Keratinocyte (primary cell): ENCODE measurements around the gene ZP1. TPM values are rescaled to one million over a fixed set of nuclear protein-coding genes. Genes with fewer than 3 reads are reported as not detected.

Source experiments
- DNase-seq: peaks from one replicate; pipeline ENCODE4 v3.0.0-alpha.2; 2011; ENCODE audit warnings: low read depth, missing footprints, low spot score
- FAIRE-seq: peaks from 2 replicates; lab custom pipeline; 2011; peaks lifted over from hg19 to GRCh38; lab: Jason Lieb, UNC
- H2AFZ ChIP-seq: 2 replicates; pipeline ENCODE4 v1.6.0; 2012; ENCODE audit warnings: low read length, control low read depth, inconsistent platforms; ENCODE audit not compliant: control insufficient read depth
- H3K27ac ChIP-seq: 2 replicates; pipeline ENCODE4 v1.5.1; 2011; ENCODE audit warnings: low read length; ENCODE audit not compliant: control insufficient read depth, insufficient read depth
- H3K27me3 ChIP-seq: 3 replicates; pipeline ENCODE4 v1.6.0; 2011; ENCODE audit warnings: low read length; ENCODE audit not compliant: control insufficient read depth, insufficient read depth; ENCODE audit errors: extremely low read depth
- H3K36me3 ChIP-seq, 2 experiments: 2 replicates in 1 of 2; 3 replicates in 1 of 2; pipeline ENCODE4 v1.5.1; 2011; ENCODE audit warnings: low read length in 2 of 2, mild to moderate bottlenecking in 1 of 2; ENCODE audit not compliant: control insufficient read depth in 2 of 2, insufficient read depth in 2 of 2; ENCODE audit errors: extremely low read depth in 1 of 2
- H3K4me1 ChIP-seq: 3 replicates; pipeline ENCODE4 v1.5.1; 2011; ENCODE audit warnings: low read length; ENCODE audit not compliant: control insufficient read depth, insufficient read depth; ENCODE audit errors: extremely low read depth
- H3K4me2 ChIP-seq: 3 replicates; pipeline ENCODE4 v1.6.0; 2011; ENCODE audit warnings: low read depth, low read length; ENCODE audit not compliant: control insufficient read depth, insufficient read depth; ENCODE audit errors: extremely low read depth
- H3K4me3 ChIP-seq, 3 experiments: fragments of 200-600 bp in 1 of 3; sonication (generic) in 1 of 3; 2 replicates in 2 of 3; 3 replicates in 1 of 3; pipeline ENCODE4 v1.5.1; 2011 to 2016; ENCODE audit warnings: low read length in 3 of 3, mild to moderate bottlenecking in 3 of 3, control low read depth in 2 of 3, inconsistent platforms in 1 of 3, low read depth in 1 of 3, mixed read lengths in 1 of 3, mixed run types in 1 of 3, moderate library complexity in 1 of 3; ENCODE audit not compliant: control insufficient read depth in 2 of 3, insufficient read depth in 2 of 3; ENCODE audit errors: extremely low read depth in 1 of 3
- H3K79me2 ChIP-seq: 2 replicates; pipeline ENCODE4 v1.6.0; 2012; ENCODE audit warnings: low read length; ENCODE audit not compliant: control insufficient read depth, insufficient read depth
- H3K9ac ChIP-seq: 3 replicates; pipeline ENCODE4 v1.6.0; 2011; ENCODE audit warnings: low read length; ENCODE audit not compliant: control insufficient read depth, insufficient read depth; ENCODE audit errors: extremely low read depth
- H3K9me1 ChIP-seq: 3 replicates; pipeline ENCODE4 v1.6.0; 2011; ENCODE audit warnings: low read length; ENCODE audit not compliant: control insufficient read depth, insufficient read depth; ENCODE audit errors: extremely low read depth
- H3K9me3 ChIP-seq: 2 replicates; pipeline ENCODE4 v1.5.1; 2012; ENCODE audit warnings: low read depth, low read length; ENCODE audit not compliant: control insufficient read depth
- H4K20me1 ChIP-seq: 3 replicates; pipeline ENCODE4 v1.6.0; 2011; ENCODE audit warnings: low read length; ENCODE audit not compliant: control insufficient read depth, insufficient read depth; ENCODE audit errors: extremely low read depth
- CTCF ChIP-seq, 3 experiments: IDR thresholded peaks in 1 of 3; conservative IDR thresholded peaks in 1 of 3; optimal IDR thresholded peaks in 1 of 3; 2 replicates in 2 of 3; 3 replicates in 1 of 3; pipeline versions ENCODE3 to v1.5.1; 2011; ENCODE audit warnings: low read length in 3 of 3, mild to moderate bottlenecking in 3 of 3, moderate library complexity in 2 of 3, control low read depth in 1 of 3, inconsistent platforms in 1 of 3; ENCODE audit not compliant: insufficient read depth in 2 of 3; ENCODE audit errors: extremely low read depth in 1 of 3
- EZH2 ChIP-seq: IDR thresholded peaks from one replicate; pipeline ENCODE4 v1.6.1; 2012; ENCODE audit warnings: inconsistent platforms, mild to moderate bottlenecking, low read length, moderate library complexity
- dilution Hi-C: fragments of 300-500 bp; cut with MboI; formaldehyde crosslinking; loops from one replicate; pipeline ENCODE4 v1.7.0; 2020; ENCODE audit warnings: low sequenced_read_pairs; ENCODE audit not compliant: extremely low pct_ligation_motif_present
- polyA plus RNA-seq, 5 experiments: library from polyadenylated mRNA; depleted of rRNA in 3 of 5; stranded (reverse) in 3 of 5; stranded (forward) in 1 of 5; unstranded in 1 of 5; fragments of >200 nt; gene quantifications; 1 replicate in 1 of 5; 2 replicates in 3 of 5; 3 replicates in 1 of 5; pipeline versions ENCODE4 v1.2.1 to v1.2.3, GENCODE V29; 2011 to 2012; ENCODE audit warnings: missing spikeins in 2 of 5, low read depth in 1 of 5, low replicate concordance in 1 of 5

The ZP1 gene
- polyA plus RNA-seq, 1 donor (not counting 4 experiments of a cell fraction or from before 2014, with no cell fraction given) = not detected

GRCh38 chr11:60922906-60923305, 55.6 kb downstream of the ZP1 start:
- Histone ChIP-seq H3K9me3 (no peaks in the 10 kb centered on the region), H3K27me3 (no peaks in the 10 kb centered on the region), H3K9me1 (peaks cover 2% of the 10 kb centered on the region), H3K4me3 (no peak overlapping the region), H3K4me2 (no peak overlapping the region), H3K4me1 (peaks cover 36% of the 10 kb centered on the region), H2AFZ (no peak overlapping the region), H4K20me1 (peaks cover 2% of the 10 kb centered on the region), H3K79me2 (peaks cover 16% of the 10 kb centered on the region), H3K9ac (no peak overlapping the region), H3K27ac (no peak overlapping the region), H3K36me3 (peaks cover 19 to 21% of the 10 kb centered on the region in 2 experiments)
- TF ChIP-seq EZH2 = no peak
- TF ChIP-seq CTCF (optimal IDR thresholded peaks at IDR 0.05 in 1 of 3, IDR thresholded peaks at IDR 0.05 in 1 of 3, conservative IDR thresholded peaks at IDR 0.05 in 1 of 3; ENCODE audit: extremely low read depth in 1 of 3, insufficient read depth in 2 of 3, low read length in 3 of 3) = no peak
- FAIRE-seq = no peak
- no peak for DNase-seq
- dilution Hi-C loops = no loop called here

GRCh38 chr11:60923326-60923725, 56.0 kb downstream of the ZP1 start:
- Histone ChIP-seq H3K9ac (no peak overlapping the region), H3K4me2 (no peak overlapping the region), H3K9me3 (no peaks in the 10 kb centered on the region), H3K4me3 (no peak overlapping the region), H4K20me1 (peaks cover 2% of the 10 kb centered on the region), H2AFZ (no peak overlapping the region), H3K9me1 (peaks cover 2% of the 10 kb centered on the region), H3K4me1 (peaks cover 32% of the 10 kb centered on the region), H3K27ac (no peak overlapping the region), H3K27me3 (no peaks in the 10 kb centered on the region), H3K79me2 (peaks cover 13% of the 10 kb centered on the region), H3K36me3 (peaks cover 19 to 24% of the 10 kb centered on the region in 2 experiments)
- dilution Hi-C loops = no loop called here
- no peak for FAIRE-seq
- TF ChIP-seq EZH2 = no peak
- no peak for TF ChIP-seq CTCF (optimal IDR thresholded peaks at IDR 0.05 in 1 of 3, IDR thresholded peaks at IDR 0.05 in 1 of 3, conservative IDR thresholded peaks at IDR 0.05 in 1 of 3; ENCODE audit: extremely low read depth in 1 of 3, insufficient read depth in 2 of 3, low read length in 3 of 3)
- DNase-seq = no peak
